GM23248 (cell line): ENCODE data around the gene MAN1A1. TPM values are rescaled to one million over a fixed set of nuclear protein-coding genes. Genes with fewer than 3 reads are reported as not detected.

Experiments
- DNase-seq: peaks from one replicate; pipeline ENCODE4 v3.0.0-alpha.2; 2015
- H2AFZ ChIP-seq: fragments of 200-600 bp; sonication (generic); 2 replicates; pipeline ENCODE4 v1.6.1; 2016; ENCODE audit warnings: antibody characterized with exemption
- H3F3A ChIP-seq: fragments of 200-600 bp; sonication (generic); 2 replicates; pipeline ENCODE4 v1.6.1; 2016; ENCODE audit warnings: mild to moderate bottlenecking, antibody characterized with exemption, mixed run types; ENCODE audit not compliant: insufficient read depth
- H3K27ac ChIP-seq: fragments of 200-600 bp; sonication (generic); 2 replicates; pipeline ENCODE4 v1.5.1; 2016; ENCODE audit warnings: mild to moderate bottlenecking
- H3K27me3 ChIP-seq: fragments of 200-600 bp; sonication (generic); replicated peaks from 2 replicates; pipeline ENCODE4 v1.6.1; 2016; ENCODE audit warnings: mild to moderate bottlenecking; ENCODE audit not compliant: insufficient read depth
- H3K36me3 ChIP-seq: fragments of 200-600 bp; sonication (generic); 2 replicates; pipeline ENCODE4 v1.6.1; 2016; ENCODE audit warnings: low read depth, mild to moderate bottlenecking
- H3K4me1 ChIP-seq: fragments of 200-600 bp; sonication (generic); 2 replicates; pipeline ENCODE4 v1.6.1; 2016; ENCODE audit warnings: mild to moderate bottlenecking; ENCODE audit not compliant: insufficient read depth
- H3K4me2 ChIP-seq: fragments of 200-600 bp; sonication (generic); one replicate; pipeline ENCODE4 v1.6.1; 2016; ENCODE audit warnings: mild to moderate bottlenecking; ENCODE audit not compliant: unreplicated experiment
- H3K4me3 ChIP-seq: fragments of 200-600 bp; sonication (generic); 2 replicates; pipeline ENCODE4 v1.5.1; 2016; ENCODE audit warnings: mild to moderate bottlenecking
- H3K79me2 ChIP-seq: fragments of 200-600 bp; sonication (generic); 2 replicates; pipeline ENCODE4 v1.6.1; 2016; ENCODE audit warnings: mild to moderate bottlenecking; ENCODE audit not compliant: insufficient read depth
- H3K9ac ChIP-seq: fragments of 200-600 bp; sonication (generic); 2 replicates; pipeline ENCODE4 v1.6.1; 2016; ENCODE audit warnings: mild to moderate bottlenecking
- H3K9me2 ChIP-seq: fragments of 200-600 bp; sonication (generic); 2 replicates; pipeline ENCODE4 v1.6.1; 2016; ENCODE audit warnings: mixed run types, mild to moderate bottlenecking, moderate library complexity; ENCODE audit not compliant: insufficient read depth
- H3K9me3 ChIP-seq: fragments of 200-600 bp; sonication (generic); one replicate; pipeline ENCODE4 v1.6.1; 2017; ENCODE audit warnings: low read depth
- H4K20me1 ChIP-seq: fragments of 200-600 bp; sonication (generic); 2 replicates; pipeline ENCODE4 v1.6.0; 2016; ENCODE audit not compliant: insufficient read depth
- EZH2 ChIP-seq: fragments of 200-600 bp; sonication (generic); IDR thresholded peaks from 2 replicates; pipeline ENCODE4 v1.6.1; 2018; ENCODE audit warnings: antibody characterized with exemption, mild to moderate bottlenecking; ENCODE audit not compliant: insufficient read depth, poor library complexity, severe bottlenecking
- EZH2phosphoT487 ChIP-seq: fragments of 200-600 bp; sonication (generic); IDR thresholded peaks from 2 replicates; pipeline ENCODE4 v1.6.1; 2018; ENCODE audit warnings: antibody characterized with exemption, moderate library complexity, mild to moderate bottlenecking, low read depth; ENCODE audit not compliant: insufficient read depth
- WGBS, 2 experiments: methylation state at CpG; one replicate each; pipeline ENCODE4 v1.1.6; 2015 to 2017; ENCODE audit warnings: low lambda C conversion rate in 2 of 2, low coverage in 1 of 2; ENCODE audit errors: missing lambda C conversion rate in 2 of 2; 5-methylcytosine and 5-hydroxymethylcytosine counted together
- in situ Hi-C: fragments of 300-500 bp; cut with MboI; formaldehyde crosslinking; loops from 2 replicates; pipeline ENCODE4 v1.15.0; 2020
- polyA plus RNA-seq: library from polyadenylated mRNA; unstranded; fragments of >200 nt; fragmentation: Nextera tagmentation; extraction: Ambion mirVana; gene quantifications from 2 replicates; pipeline ENCODE4 v1.2.1, GENCODE V29; 2016
- total RNA-seq: library from RNA; depleted of rRNA; stranded (reverse); fragments of >200 nt; shearing (Covaris generic); gene quantifications from 2 replicates; pipeline ENCODE4 v1.2.3, GENCODE V29; 2014

The MAN1A1 gene
- total and polyA plus RNA-seq, 2 experiments from 2014 or later = 9.8 to 33.4 TPM

DNA sequence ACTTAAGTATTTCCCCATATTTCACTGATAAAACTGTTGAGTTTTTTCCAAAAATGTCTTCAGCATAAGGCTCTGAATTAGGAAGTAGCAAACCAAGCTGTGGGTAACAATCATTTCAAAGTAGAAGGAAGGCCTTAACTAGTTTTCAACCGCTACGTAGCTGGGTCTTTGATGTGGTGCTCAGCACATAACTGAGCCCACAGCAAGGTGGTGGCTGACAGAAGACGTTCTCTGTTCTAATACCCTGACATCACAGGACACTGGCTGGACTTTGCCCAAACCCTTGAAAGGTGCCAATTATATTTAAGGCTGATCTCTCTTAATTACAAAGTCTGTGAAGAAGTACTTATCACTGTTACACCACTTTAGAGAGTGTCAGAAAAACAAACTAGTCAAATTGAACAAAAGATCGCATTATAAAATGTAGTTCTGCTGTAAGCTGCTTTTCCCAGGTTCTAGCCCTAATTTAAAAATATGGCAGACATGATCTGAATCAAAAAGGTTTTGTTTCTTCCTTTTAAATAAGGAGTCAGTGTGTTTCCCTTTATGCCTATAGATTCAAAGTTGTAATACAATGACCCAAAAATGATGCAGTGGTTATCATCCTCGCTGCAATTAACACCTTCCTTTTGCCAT is 26.7 kb downstream of the MAN1A1 start:
- DNase-seq = no peak
- H3K4me3 ChIP-seq = no peak overlapping the region
- H2AFZ ChIP-seq = no peak overlapping the region
- TF ChIP-seq EZH2phosphoT487 = no peak
- TF ChIP-seq EZH2 = no peak
- H3K9ac ChIP-seq = no peak overlapping the region
- H3K4me2 ChIP-seq = no peak overlapping the region
- 96 to 97% methylated on average over 5 of the region's 5 CpGs for whole genome bisulfite sequencing, 2 experiments
- H3K9me3 ChIP-seq = no peaks in the 10 kb centered on the region
- no peak overlapping the region for H3K27ac ChIP-seq
- no peaks in the 10 kb centered on the region for H4K20me1 ChIP-seq
- in situ Hi-C loops = no loop called here
- peaks cover 3% of the 10 kb centered on the region; the same call in 1 of the 2 replicates for H3K9me2 ChIP-seq
- no peaks in the 10 kb centered on the region for H3K27me3 ChIP-seq
- no peaks in the 10 kb centered on the region for H3F3A ChIP-seq
- H3K36me3 ChIP-seq = no peaks in the 10 kb centered on the region
- H3K4me1 ChIP-seq = peaks cover 4% of the 10 kb centered on the region; the same call in 1 of the 2 replicates
- H3K79me2 ChIP-seq = peaks cover 5% of the 10 kb centered on the region; the same call in 1 of the 2 replicates

DNA sequence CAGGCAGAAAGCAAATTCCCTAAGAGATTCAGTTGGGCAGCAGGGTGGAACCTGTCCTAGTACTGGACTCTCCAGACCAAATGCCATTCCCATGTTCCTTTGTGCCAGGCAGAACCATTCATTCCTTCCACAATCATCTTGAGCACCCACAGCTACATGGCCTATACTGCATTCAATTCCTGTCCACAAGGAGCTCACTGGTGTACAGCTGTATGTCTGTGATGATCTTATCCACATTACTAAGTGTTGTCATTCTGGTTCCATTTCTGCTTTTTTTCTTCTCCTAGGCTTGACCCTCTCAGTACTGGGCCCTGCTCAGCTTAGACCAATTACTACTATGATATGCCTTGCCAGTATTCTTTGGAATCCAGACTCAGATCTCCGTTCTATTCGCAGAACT is 27.5 kb downstream of the MAN1A1 start:
- in situ Hi-C loops = no loop called here
- WGBS, 2 experiments = 97 to 99% methylated on average over 2 of the region's 2 CpGs
- Histone ChIP-seq H3F3A (no peaks in the 10 kb centered on the region), H3K36me3 (no peaks in the 10 kb centered on the region), H3K9me3 (no peaks in the 10 kb centered on the region), H2AFZ (no peak overlapping the region), H3K27ac (no peak overlapping the region), H4K20me1 (no peaks in the 10 kb centered on the region), H3K9ac (no peak overlapping the region), H3K79me2 (peaks cover 5% of the 10 kb centered on the region; the same call in 1 of the 2 replicates), H3K4me2 (no peak overlapping the region), H3K4me1 (peaks cover 4% of the 10 kb centered on the region; the same call in 1 of the 2 replicates), H3K9me2 (peaks cover 3% of the 10 kb centered on the region; the same call in 1 of the 2 replicates), H3K4me3 (no peak overlapping the region), H3K27me3 (no peaks in the 10 kb centered on the region)
- no peak for DNase-seq
- TF ChIP-seq EZH2phosphoT487 (no peak), EZH2 (no peak)

DNA sequence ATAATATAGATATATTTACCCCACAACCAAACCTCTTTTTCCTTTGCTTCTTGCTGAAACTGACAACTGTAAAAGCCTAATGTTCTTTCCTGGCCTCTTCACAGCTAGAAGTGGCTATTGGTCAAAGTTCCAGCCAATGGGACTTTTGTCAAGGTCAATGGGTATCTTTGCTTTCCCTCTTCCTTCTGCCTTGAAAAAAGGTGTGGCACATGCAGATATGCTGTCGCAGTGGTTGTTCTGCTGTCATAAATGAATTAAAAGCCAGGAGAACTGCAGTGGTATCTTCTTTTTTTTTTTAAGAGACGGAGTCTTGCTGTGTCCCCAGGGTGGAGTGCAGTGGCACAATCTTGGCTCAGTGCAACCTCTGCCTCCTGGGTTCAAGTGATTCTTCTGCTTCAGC is 29.9 kb downstream of the MAN1A1 start:
- 98 to 100% methylated on average over 2 of the region's 2 CpGs for WGBS, 2 experiments
- no peaks in the 10 kb centered on the region for H4K20me1 ChIP-seq

DNA sequence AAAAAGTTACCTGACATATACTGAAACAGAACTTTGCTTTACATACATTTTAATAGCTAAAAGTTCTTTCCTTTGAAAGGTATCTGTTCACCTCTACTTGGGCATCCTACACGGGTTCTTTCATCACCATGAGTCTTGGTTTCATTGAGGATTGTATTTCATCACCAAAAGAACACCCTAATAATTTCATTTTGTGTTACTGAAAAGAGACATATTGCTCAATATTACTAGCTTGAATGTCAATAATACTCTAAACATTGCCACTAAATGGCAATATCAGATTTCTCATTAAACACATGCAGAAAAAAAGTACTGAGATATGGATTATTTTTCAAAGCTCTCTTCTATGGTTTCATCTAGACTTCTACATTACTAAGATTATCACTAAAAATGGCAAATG is 30.8 kb downstream of the MAN1A1 start:
- H3F3A ChIP-seq = no peaks in the 10 kb centered on the region
- in situ Hi-C loops = no loop called here
- no peaks in the 10 kb centered on the region for H3K27me3 ChIP-seq
- H3K27ac ChIP-seq = no peak overlapping the region
- no peaks in the 10 kb centered on the region for H3K9me3 ChIP-seq
- 74% methylated on average over 1 of the region's 1 CpG for WGBS, 2 experiments
- no peak overlapping the region for H3K4me3 ChIP-seq
- peaks cover 5% of the 10 kb centered on the region; the same call in 1 of the 2 replicates for H3K79me2 ChIP-seq
- H3K4me1 ChIP-seq = peaks cover 4% of the 10 kb centered on the region; the same call in 1 of the 2 replicates
- H3K36me3 ChIP-seq = no peaks in the 10 kb centered on the region
- H3K9ac ChIP-seq = no peak overlapping the region
- H4K20me1 ChIP-seq = no peaks in the 10 kb centered on the region
- H3K4me2 ChIP-seq = no peak overlapping the region
- H3K9me2 ChIP-seq = peaks cover 3% of the 10 kb centered on the region; the same call in 1 of the 2 replicates
- TF ChIP-seq EZH2 (no peak), EZH2phosphoT487 (no peak)
- no peak for DNase-seq
- no peak overlapping the region for H2AFZ ChIP-seq

More for the DNA sequence above, 29.9 kb downstream of the MAN1A1 start:
- no peak overlapping the region for H2AFZ ChIP-seq
- in situ Hi-C loops = no loop called here
- peaks cover 4% of the 10 kb centered on the region; the same call in 1 of the 2 replicates for H3K4me1 ChIP-seq
- DNase-seq = no peak
- no peak overlapping the region for H3K4me3 ChIP-seq
- H3K27ac ChIP-seq = no peak overlapping the region
- H3K9me3 ChIP-seq = no peaks in the 10 kb centered on the region
- H3K4me2 ChIP-seq = no peak overlapping the region
- no peaks in the 10 kb centered on the region for H3F3A ChIP-seq
- no peak for TF ChIP-seq EZH2phosphoT487
- TF ChIP-seq EZH2 = no peak
- H3K27me3 ChIP-seq = no peaks in the 10 kb centered on the region
- peaks cover 5% of the 10 kb centered on the region; the same call in 1 of the 2 replicates for H3K79me2 ChIP-seq
- H3K9me2 ChIP-seq = peaks cover 3% of the 10 kb centered on the region; the same call in 1 of the 2 replicates
- H3K36me3 ChIP-seq = no peaks in the 10 kb centered on the region
- H3K9ac ChIP-seq = no peak overlapping the region
